Measurements from ENCODE around the gene RASAL1.

- TF ChIP-seq EZH2phosphoT487 (IDR thresholded peaks at IDR 0.05; ENCODE audit: unreplicated experiment) = no peak
- TF ChIP-seq CTCF (conservative IDR thresholded peaks at IDR 0.05; ENCODE audit: low read depth in 2 of 2) = no peak
- no peak for TF ChIP-seq POLR2AphosphoS5 (IDR thresholded peaks at IDR 0.05; ENCODE audit: low read depth)
- TF ChIP-seq CREB1 (CRISPR knock-in tag; IDR thresholded peaks at IDR 0.05; ENCODE audit: low read depth) = no peak
- TF ChIP-seq EZH2 (IDR thresholded peaks at IDR 0.05; ENCODE audit: low read depth, unreplicated experiment) = no peak
- TF ChIP-seq, protein P1, sequence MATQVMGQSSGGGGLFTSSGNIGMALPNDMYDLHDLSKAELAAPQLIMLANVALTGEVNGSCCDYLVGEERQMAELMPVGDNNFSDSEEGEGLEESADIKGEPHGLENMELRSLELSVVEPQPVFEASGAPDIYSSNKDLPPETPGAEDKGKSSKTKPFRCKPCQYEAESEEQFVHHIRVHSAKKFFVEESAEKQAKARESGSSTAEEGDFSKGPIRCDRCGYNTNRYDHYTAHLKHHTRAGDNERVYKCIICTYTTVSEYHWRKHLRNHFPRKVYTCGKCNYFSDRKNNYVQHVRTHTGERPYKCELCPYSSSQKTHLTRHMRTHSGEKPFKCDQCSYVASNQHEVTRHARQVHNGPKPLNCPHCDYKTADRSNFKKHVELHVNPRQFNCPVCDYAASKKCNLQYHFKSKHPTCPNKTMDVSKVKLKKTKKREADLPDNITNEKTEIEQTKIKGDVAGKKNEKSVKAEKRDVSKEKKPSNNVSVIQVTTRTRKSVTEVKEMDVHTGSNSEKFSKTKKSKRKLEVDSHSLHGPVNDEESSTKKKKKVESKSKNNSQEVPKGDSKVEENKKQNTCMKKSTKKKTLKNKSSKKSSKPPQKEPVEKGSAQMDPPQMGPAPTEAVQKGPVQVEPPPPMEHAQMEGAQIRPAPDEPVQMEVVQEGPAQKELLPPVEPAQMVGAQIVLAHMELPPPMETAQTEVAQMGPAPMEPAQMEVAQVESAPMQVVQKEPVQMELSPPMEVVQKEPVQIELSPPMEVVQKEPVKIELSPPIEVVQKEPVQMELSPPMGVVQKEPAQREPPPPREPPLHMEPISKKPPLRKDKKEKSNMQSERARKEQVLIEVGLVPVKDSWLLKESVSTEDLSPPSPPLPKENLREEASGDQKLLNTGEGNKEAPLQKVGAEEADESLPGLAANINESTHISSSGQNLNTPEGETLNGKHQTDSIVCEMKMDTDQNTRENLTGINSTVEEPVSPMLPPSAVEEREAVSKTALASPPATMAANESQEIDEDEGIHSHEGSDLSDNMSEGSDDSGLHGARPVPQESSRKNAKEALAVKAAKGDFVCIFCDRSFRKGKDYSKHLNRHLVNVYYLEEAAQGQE (IDR thresholded peaks at IDR 0.05; ENCODE audit: unreplicated experiment) = no peak
- TF ChIP-seq ZNF331 (CRISPR knock-in tag; IDR thresholded peaks at IDR 0.05; ENCODE audit: low read depth) = no peak
- no peak for TF ChIP-seq ZNF114 (CRISPR knock-in tag; IDR thresholded peaks at IDR 0.05)
- no peak for TF ChIP-seq JUNB (IDR thresholded peaks at IDR 0.05; ENCODE audit: unreplicated experiment)
Measured at GRCh38 chr12:113109872-113110599, 25.5 kb downstream of the RASAL1 start.

All from GM23338 (cell line).